ENCODE data around the gene PPP1R12B. TPM values are rescaled to one million over a fixed set of nuclear protein-coding genes. Genes with fewer than 3 reads are reported as not detected.
"Not testable (repeated sequence)": the region's sequence is repeated elsewhere in the genome, so short reads cannot be mapped to it uniquely, and the experiment has no call there.

PPP1R12B gene
- total RNA-seq, 1 donor from 2014 or later: 2.4 TPM

GRCh38 chr1:202398439-202398838 is 49.9 kb downstream of the PPP1R12B start:
- DNase-seq (ENCODE audit: low read depth in 2 of 2): not testable (repeated sequence)

DNA sequence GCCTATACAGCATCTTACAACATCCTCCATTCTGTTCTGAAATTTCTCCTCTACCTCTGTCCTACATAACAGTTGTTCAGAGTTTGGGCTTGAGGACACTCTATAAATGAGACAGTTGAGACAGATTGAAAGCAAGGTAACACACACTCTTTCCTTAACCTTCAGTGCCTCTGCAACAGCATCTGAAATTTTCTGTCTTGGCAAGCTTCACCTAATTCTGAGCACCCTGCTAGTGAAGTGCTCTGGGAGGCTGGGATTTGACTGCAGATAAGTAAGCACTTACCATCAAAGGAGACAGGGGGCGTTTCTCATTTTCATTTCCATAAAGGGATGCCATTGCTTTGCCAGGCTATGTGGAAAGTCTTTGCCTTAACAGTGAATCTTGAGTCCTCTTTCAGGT is 53.3 kb downstream of the PPP1R12B start:
- not testable (repeated sequence) for DNase-seq (ENCODE audit: low read depth in 2 of 2)

DNA sequence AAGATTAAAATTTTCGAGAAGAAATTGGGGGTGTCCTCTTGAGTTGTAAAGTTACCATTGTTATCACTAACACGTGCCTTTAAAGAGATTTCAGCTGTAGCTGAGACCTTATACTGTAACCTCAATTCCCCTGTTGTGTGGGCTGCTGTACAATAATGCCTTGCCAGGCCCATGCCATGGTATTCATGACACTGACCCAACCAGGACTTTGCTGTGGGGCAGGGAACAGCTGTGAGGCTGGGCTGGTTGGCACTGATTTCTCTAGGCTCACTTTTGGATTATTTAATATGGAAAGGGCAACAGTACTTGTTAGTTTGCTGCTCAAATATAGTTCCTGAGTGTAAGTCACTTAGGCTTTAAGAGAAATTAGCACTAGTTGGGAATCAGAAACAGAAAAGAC is 54.9 kb downstream of the PPP1R12B start:
- not testable (repeated sequence) for DNase-seq (ENCODE audit: low read depth in 2 of 2)

- no peak for DNase-seq (ENCODE audit: low read depth in 2 of 2)
These were observed 57.4 kb downstream of the PPP1R12B start for GRCh38 chr1:202405928-202406327.

DNA sequence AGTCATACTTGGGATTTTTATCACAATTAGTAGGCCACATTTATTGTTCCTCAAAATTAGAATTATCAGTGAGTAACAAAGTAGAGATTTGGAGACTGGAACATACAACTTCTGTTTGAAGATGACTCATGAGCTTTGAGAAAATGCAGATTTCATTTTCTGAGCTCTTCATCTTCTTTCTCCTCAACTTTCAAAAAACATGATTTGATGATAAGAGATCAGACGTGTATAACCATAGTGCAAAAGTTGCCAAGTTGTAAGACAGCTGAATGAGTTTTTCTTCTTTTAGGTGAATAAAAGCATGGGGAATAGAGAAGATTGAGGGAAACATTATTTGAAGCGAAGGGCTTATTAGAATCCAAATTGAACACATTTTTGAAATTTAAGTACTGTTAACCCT is 58.4 kb downstream of the PPP1R12B start:
- DNase-seq (ENCODE audit: low read depth in 2 of 2): not testable (repeated sequence)

DNA sequence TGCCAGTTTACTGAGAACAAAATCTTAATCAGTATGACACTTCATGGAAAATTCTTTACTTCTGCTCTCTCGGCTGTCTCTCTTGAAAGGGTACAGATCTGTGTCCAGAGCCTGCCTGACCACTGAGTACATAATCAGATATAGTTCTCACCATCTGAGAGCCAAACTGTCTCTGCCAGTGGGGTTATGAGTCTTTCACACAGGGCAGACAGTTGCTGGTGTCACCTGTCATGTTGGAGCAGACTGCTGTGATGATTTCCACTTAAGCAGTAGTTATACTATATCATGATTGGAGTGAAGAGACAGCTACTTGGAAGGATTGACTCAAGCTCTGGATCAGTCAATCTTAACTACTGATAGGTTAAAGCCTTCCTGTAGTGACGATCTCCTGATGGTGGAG is 58.9 kb downstream of the PPP1R12B start:
- not testable (repeated sequence) for DNase-seq (ENCODE audit: low read depth in 2 of 2)

- not testable (repeated sequence) for DNase-seq (ENCODE audit: low read depth in 2 of 2)
These were observed 61.8 kb downstream of the PPP1R12B start for GRCh38 chr1:202410251-202410650.

- DNase-seq (ENCODE audit: low read depth in 2 of 2): not testable (repeated sequence)
These were observed 62.4 kb downstream of the PPP1R12B start for GRCh38 chr1:202410854-202411357.

DNA sequence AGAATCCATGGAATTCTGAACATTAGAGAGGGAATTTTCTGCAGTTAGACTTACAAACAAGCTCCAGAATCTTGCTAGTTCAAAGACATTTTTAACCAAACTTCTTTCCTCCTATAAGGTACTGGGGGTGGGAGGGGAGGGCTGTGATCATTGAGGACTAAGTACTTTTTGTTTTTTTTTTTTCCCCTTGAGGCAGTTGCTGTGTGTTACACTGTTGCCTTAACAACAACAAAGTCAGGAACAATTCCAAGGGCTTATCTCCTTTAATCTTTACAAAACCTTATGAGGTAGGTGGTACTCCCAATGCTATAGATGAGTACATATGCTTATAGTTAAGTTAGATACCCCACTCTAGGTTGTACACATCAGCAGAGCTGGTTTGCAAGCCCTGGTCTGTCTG is 62.9 kb downstream of the PPP1R12B start:
- no peak for DNase-seq (ENCODE audit: low read depth in 2 of 2)

- DNase-seq (ENCODE audit: low read depth in 2 of 2): not testable (repeated sequence)
These were observed 63.9 kb downstream of the PPP1R12B start for GRCh38 chr1:202412421-202412820.

- DNase-seq (ENCODE audit: low read depth in 2 of 2): no peak
These were observed 68.1 kb downstream of the PPP1R12B start for GRCh38 chr1:202416641-202417040.

GRCh38 chr1:202417141-202417540 is 68.6 kb downstream of the PPP1R12B start:
- DNase-seq (ENCODE audit: low read depth in 2 of 2): not testable (repeated sequence)

DNA sequence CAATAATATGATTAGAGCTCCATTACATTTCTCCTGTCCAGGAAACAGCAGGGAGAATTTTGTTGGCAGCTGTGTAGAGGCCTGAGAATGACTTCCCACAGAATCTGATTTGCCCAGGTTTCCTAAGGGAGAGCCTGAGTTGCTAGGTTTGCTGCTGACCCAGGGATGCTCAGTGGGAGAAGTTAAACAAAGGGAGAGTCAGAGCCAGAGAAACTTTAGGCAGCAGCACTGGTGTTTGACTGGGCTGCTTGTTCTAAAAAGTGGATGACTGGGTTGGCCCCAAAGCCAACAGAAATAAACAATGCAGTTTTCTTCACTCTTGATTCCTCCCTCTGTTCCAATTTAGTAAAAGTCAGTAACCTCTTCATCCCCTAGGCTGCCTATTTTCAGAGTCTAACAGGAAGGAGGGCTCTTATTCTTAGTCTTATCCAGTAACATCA is 69.3 kb downstream of the PPP1R12B start:
- not testable (repeated sequence) for DNase-seq (ENCODE audit: low read depth in 2 of 2)

DNA sequence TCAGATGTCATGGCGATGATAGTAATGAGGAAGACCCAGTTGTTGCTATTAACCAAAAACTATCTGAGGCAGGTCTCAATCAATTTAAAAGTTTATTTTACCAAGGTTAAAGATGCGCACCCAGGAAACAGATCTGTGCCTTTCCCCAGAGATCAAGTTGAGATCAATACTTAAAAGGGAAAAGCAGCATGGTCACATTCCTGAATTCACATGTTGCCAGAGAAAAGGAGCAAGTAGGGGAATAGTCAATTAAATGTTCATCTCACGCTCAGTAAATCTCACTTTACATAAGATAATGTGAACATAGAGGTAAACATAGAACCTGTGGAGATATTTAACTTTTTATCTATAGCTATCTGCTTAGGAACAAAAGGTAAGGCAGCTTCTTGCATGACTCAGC is 71.2 kb downstream of the PPP1R12B start:
- DNase-seq (ENCODE audit: low read depth in 2 of 2): not testable (repeated sequence)

GRCh38 chr1:202420422-202421094 is 72.1 kb downstream of the PPP1R12B start:
- not testable (repeated sequence) for DNase-seq (ENCODE audit: low read depth in 2 of 2)

- not testable (repeated sequence) for DNase-seq (ENCODE audit: low read depth in 2 of 2)
These were observed 74.2 kb downstream of the PPP1R12B start for GRCh38 chr1:202422709-202423108.

DNA sequence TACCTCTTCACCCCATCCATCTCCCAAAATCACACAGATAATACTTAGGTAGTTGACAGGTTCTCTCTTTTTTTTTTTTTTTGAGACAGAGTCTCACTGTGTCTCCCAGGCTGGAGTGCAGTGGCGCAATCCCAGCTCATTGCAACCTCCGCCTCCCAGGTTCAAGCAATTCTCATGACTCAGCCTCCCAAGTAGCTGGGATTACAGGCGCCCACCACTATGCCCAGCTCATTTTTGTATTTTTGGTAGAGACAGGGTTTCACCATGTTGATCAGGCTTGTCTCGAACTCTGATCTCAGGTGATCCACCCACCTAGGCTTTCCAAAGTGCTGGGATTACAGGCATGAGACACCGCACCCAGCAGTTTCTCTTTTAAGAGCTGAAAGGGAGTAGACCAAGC is 75.8 kb downstream of the PPP1R12B start:
- not testable (repeated sequence) for DNase-seq (ENCODE audit: low read depth in 2 of 2)

DNA sequence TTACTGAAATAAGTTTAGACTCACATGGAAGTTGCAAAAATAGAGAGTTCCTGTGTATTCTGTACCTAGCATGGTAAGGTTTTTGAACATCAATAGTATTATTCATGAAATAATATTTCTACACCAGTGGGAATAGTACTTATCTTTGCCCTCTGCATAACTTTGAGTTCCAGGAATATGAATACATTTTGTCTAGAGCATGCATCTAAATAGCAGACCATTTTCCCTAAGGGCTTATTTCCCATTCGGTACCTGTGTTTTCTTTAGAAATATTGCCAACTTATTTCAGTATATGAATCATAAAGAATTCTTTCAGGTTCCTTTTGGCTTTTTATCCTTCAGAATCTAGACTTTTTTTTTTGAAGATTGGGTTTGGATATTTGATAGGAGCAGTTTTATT is 81.6 kb downstream of the PPP1R12B start:
- not testable (repeated sequence) for DNase-seq (ENCODE audit: low read depth in 2 of 2)

GRCh38 chr1:202432338-202432737 is 83.8 kb downstream of the PPP1R12B start:
- DNase-seq (ENCODE audit: low read depth in 2 of 2): not testable (repeated sequence)

DNA sequence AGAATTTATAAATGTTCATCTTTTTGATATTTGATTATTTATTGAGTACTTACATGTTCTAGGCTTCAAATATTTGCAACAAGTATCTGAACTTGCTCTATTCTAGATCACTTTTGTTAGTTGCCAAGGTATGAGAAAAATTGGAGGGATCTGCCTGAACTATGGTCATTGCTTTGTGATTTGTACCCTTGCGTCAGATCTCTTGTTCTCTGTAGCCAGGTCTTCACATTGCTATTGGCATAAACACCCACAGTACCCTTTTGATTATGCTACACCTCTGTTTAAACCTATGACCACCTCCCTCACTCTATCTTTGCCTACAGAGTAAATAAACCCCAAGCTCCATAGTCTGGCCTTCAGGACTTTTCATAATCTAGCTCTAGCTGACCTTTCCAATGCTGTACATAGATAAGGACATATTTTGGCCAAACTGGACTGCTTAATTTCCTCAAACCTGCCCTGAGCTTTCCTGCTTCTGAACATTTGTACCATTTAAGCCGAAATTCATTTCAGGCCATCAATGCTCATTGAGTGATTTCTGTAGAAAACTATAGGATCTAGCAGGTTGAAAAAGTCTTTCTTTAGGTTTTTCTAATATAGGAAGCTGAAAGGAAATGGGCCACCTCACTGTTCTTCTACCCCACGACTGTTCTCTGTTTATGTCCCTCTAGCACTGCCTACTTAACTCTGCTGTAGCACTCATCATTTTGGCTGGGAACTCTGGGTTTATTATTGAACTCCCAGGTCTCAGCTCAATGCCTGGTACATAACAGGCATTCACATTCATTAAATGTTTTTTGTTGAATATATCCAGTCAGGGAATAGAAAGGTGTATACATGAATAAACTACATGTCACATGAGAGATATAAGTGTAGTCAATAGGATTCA is 84.9 kb downstream of the PPP1R12B start:
- DNase-seq (ENCODE audit: low read depth in 2 of 2): no peak

DNA sequence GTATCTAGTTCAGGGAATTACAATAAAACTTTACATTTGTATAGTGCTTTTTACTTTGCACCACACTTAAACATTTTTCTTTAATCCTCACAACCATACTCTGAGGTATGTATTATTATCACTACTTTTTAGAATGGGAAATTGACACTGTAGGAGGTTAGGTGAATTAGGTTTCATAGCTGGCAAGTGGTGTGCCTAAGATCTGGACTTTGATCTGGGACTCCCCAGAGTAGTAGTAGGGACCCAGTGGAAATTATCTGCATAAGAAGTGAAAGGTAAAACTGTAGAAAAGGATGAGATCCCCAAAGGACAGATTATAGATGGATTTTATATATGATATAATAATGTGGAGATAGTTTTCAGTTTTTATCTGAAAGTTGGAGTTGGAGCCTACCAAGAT is 85.6 kb downstream of the PPP1R12B start:
- DNase-seq (ENCODE audit: low read depth in 2 of 2): no peak
